HL-60 (cell line): ENCODE results near the gene TRA2A.
"Not testable (repeated sequence)": the region's sequence is repeated elsewhere in the genome, so short reads cannot be mapped to it uniquely, and the experiment has no call there.

Experiments used
- DNase-seq, 2 experiments: peaks; one replicate each; pipeline ENCODE4 v3.0.0-alpha.2; 2010 to 2020; ENCODE audit warnings: low read depth in 1 of 2, low spot score in 1 of 2
- H3K27ac ChIP-seq: fragments of 250-450 bp; sonication (Bioruptor Pico); replicated peaks from 2 replicates; pipeline ENCODE4 v1.5.1; 2020; ENCODE audit warnings: mild to moderate bottlenecking, moderate library complexity
- H3K27me3 ChIP-seq: fragments of 250-450 bp; sonication (Bioruptor Pico); 2 replicates; pipeline ENCODE4 v1.5.1; 2021; ENCODE audit warnings: mild to moderate bottlenecking, moderate library complexity; ENCODE audit not compliant: insufficient read depth, poor library complexity, severe bottlenecking
- H3K4me3 ChIP-seq: replicated peaks from 2 replicates; pipeline ENCODE4 v1.5.1; 2011; ENCODE audit warnings: mild to moderate bottlenecking, control low read depth, low read length; ENCODE audit not compliant: insufficient read depth
- GABPA ChIP-seq: IDR thresholded peaks from 2 replicates; pipeline ENCODE4 v1.6.1; 2012; ENCODE audit warnings: low read depth
- POLR2AphosphoS5 ChIP-seq: IDR thresholded peaks from 2 replicates; pipeline ENCODE4 v1.6.1; 2012; ENCODE audit warnings: low read depth
- SPI1 ChIP-seq: IDR thresholded peaks from 2 replicates; pipeline ENCODE4 v1.6.1; 2012; ENCODE audit warnings: low read depth, mild to moderate bottlenecking, borderline replicate concordance
- TF ChIP-seq, protein P1 (sequence below): IDR thresholded peaks from one replicate; pipeline ENCODE4 v1.5.1; 2011; ENCODE audit warnings: low read length, control low read depth, inconsistent platforms; ENCODE audit not compliant: insufficient read depth
- TF ChIP-seq, protein P2 (sequence below): IDR thresholded peaks from 2 replicates; pipeline ENCODE4 v1.6.1; 2012; ENCODE audit warnings: low read depth; ENCODE audit not compliant: insufficient replicate concordance

TRA2A gene

DNA sequence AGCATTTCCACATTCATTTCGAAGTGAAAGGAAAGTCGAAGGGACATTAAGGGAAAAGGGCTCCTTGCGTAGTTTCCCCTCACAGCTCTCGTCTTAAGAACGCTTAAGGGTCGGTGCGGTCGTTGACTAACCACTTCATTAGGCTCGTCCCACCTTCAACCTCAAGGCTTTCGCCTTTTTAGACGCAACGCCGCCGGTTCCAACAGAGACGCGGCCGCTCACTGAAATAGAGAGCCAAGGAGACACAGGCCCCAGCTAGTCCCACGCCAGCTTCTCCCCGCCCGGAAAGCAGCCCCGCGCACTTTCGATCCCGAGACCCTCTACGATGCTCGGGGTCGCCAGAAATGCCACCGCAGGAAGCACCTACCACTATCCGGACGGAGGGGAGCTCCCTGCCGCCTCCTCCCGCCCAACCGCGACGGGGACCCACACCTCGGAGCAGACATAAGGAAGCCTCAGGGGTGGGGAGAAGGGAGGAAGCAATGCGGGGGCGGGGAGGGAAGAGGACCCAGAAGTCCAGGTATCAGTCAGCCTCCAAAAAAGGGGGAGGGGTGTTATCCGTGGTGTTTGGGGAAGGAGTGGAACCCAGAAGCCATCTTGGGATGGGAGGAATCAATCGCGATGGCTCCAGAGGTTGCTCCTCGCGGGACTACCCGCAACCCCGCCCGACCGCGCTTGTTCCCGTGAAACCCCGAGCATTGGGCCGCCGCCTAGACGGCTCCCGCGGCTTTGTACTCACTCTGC is 559 bp downstream of the TRA2A start:
- H3K27ac ChIP-seq = peak overlapping the region; percentile 95
- no peaks in the 10 kb centered on the region for H3K27me3 ChIP-seq
- H3K4me3 ChIP-seq = peak overlapping the region; percentile 94
- TF ChIP-seq POLR2AphosphoS5 (no peak), SPI1 (no peak), GABPA (no peak)
- TF ChIP-seq, protein P1, sequence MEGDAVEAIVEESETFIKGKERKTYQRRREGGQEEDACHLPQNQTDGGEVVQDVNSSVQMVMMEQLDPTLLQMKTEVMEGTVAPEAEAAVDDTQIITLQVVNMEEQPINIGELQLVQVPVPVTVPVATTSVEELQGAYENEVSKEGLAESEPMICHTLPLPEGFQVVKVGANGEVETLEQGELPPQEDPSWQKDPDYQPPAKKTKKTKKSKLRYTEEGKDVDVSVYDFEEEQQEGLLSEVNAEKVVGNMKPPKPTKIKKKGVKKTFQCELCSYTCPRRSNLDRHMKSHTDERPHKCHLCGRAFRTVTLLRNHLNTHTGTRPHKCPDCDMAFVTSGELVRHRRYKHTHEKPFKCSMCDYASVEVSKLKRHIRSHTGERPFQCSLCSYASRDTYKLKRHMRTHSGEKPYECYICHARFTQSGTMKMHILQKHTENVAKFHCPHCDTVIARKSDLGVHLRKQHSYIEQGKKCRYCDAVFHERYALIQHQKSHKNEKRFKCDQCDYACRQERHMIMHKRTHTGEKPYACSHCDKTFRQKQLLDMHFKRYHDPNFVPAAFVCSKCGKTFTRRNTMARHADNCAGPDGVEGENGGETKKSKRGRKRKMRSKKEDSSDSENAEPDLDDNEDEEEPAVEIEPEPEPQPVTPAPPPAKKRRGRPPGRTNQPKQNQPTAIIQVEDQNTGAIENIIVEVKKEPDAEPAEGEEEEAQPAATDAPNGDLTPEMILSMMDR = no peak
- TF ChIP-seq, protein P2, sequence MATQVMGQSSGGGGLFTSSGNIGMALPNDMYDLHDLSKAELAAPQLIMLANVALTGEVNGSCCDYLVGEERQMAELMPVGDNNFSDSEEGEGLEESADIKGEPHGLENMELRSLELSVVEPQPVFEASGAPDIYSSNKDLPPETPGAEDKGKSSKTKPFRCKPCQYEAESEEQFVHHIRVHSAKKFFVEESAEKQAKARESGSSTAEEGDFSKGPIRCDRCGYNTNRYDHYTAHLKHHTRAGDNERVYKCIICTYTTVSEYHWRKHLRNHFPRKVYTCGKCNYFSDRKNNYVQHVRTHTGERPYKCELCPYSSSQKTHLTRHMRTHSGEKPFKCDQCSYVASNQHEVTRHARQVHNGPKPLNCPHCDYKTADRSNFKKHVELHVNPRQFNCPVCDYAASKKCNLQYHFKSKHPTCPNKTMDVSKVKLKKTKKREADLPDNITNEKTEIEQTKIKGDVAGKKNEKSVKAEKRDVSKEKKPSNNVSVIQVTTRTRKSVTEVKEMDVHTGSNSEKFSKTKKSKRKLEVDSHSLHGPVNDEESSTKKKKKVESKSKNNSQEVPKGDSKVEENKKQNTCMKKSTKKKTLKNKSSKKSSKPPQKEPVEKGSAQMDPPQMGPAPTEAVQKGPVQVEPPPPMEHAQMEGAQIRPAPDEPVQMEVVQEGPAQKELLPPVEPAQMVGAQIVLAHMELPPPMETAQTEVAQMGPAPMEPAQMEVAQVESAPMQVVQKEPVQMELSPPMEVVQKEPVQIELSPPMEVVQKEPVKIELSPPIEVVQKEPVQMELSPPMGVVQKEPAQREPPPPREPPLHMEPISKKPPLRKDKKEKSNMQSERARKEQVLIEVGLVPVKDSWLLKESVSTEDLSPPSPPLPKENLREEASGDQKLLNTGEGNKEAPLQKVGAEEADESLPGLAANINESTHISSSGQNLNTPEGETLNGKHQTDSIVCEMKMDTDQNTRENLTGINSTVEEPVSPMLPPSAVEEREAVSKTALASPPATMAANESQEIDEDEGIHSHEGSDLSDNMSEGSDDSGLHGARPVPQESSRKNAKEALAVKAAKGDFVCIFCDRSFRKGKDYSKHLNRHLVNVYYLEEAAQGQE = no peak
- DNase-seq = peak; percentile 52 to 88

DNA sequence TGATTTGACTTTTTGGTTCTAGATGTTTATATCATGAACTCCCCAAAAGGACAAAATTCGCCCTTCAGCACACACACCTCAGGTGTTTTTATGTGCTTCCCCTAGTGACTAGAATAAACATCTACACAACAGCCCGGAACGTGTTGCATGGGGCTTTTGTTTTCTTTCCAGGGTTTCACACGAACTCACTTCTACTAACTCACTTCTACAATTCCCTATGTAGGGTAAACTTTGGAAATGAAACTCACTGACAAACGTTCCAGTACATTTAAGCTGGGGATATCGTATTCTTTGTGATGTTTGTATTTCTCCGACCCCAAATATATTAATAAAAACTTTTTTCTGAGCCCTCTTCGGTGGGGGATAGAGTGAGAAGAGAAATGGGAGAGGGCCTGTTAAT is 1.4 kb downstream of the TRA2A start:
- Histone ChIP-seq H3K27ac (peak overlapping the region; percentile 95), H3K4me3 (peak overlapping the region; percentile 94), H3K27me3 (no peaks in the 10 kb centered on the region)
- DNase-seq = peak; percentile 41 to 49
- TF ChIP-seq GABPA (no peak), SPI1 (no peak)
- TF ChIP-seq, protein P1 = no peak

DNA sequence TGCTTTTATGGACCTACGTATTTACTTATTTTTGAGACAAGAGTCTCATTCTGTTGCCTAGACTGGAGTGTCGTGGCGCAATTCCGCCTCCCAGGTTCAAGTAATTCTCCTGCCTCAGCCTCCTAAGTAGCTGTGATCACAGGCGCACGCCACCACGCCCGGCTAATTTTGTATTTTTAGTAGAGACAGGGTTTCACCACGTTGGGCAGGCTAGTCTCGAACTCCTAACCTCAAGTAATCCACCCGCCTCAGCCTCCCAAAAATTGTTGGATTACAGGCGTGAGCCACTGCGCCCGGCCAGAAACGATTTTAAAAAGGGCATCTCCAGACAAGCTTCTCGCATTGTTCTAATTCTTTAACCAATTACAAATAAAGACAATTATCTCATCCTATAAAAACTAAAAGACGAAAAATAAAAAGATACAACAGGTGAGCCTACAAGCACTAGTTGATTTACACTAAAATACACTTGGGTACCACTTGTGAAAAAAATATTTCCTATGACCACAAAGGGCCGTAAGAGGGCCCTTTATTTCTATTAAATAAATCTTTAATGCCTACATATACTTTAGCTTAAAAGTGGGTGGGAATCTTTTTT is 2.4 kb downstream of the TRA2A start:
- DNase-seq = no peak
- Histone ChIP-seq H3K27ac (no peak overlapping the region; the same call in 1 of the 2 replicates), H3K27me3 (no peaks in the 10 kb centered on the region), H3K4me3 (0 out of 2 replicates have a peak overlapping the region, but pooled peaks have one; percentile 94)
- no peak for TF ChIP-seq SPI1
- TF ChIP-seq, protein P1 = no peak
- TF ChIP-seq, protein P2 = no peak
- no peak for TF ChIP-seq GABPA
- no peak for TF ChIP-seq POLR2AphosphoS5

DNA sequence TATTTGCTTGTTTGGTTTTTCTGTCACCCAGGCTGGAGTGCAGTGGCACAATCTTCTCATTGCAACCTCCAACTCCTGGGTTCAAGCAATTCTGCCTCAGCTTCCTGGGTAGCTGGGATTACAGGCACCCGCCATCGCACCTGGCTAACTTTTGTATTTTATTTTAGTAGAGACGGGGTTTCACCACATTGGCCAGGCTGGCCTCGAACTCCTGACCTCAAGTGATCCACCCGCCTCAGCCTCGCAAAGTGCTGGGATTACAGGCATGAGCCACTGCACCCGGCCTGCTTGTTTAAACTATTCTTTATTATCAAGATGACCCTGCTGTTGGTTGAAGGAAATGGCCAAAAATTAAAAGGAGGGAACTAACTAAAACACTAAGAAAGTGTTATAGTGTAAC is 6.2 kb downstream of the TRA2A start:
- not testable (repeated sequence) for H3K4me3 ChIP-seq, H3K27ac ChIP-seq, DNase-seq, H3K27me3 ChIP-seq
